HG02884 (cell line): ENCODE data around the gene SLC50A1.

Source experiments
- ATAC-seq: cut with Tn5 transposase; IDR thresholded peaks from one replicate; pipeline ENCODE4 v1.9.1; 2021; ENCODE audit warnings: mild to moderate bottlenecking, moderate library complexity; ENCODE audit not compliant: unreplicated experiment

The SLC50A1 gene, protein sequence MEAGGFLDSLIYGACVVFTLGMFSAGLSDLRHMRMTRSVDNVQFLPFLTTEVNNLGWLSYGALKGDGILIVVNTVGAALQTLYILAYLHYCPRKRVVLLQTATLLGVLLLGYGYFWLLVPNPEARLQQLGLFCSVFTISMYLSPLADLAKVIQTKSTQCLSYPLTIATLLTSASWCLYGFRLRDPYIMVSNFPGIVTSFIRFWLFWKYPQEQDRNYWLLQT

DNA sequence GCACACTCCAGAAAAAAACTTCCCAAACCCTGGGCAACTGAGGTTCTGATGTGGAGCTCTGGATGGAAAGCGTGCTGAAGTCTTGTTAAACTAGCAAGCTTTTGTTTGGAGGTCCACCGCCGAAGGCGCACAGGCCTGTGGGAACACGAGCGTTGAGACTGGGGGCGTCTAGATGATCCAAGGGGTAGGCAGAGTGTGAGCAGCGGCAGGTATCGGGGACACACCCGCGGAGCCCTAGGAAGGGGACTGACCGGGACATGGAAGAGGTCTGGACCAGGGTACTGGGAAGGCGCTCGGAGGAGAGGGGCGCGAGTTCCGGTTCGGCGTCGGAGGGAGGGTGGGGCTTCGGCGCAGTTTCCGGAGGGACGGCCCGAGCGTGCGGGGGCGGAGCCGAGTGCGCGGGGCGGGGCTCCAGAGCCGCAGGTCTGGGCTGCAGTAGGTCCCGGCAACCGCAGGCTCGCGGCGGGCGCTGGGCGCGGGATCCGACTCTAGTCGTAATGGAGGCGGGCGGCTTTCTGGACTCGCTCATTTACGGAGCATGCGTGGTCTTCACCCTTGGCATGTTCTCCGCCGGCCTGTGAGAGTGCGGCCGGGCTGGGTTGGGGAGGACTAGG lies at the start of gene SLC50A1:
Gene SLC50A1 (plus strand): TSS at position 438 of the 614 bp plus-strand sequence. CDS start 60 bp downstream, at position 498.
- ATAC-seq = peak; percentile 64

DNA sequence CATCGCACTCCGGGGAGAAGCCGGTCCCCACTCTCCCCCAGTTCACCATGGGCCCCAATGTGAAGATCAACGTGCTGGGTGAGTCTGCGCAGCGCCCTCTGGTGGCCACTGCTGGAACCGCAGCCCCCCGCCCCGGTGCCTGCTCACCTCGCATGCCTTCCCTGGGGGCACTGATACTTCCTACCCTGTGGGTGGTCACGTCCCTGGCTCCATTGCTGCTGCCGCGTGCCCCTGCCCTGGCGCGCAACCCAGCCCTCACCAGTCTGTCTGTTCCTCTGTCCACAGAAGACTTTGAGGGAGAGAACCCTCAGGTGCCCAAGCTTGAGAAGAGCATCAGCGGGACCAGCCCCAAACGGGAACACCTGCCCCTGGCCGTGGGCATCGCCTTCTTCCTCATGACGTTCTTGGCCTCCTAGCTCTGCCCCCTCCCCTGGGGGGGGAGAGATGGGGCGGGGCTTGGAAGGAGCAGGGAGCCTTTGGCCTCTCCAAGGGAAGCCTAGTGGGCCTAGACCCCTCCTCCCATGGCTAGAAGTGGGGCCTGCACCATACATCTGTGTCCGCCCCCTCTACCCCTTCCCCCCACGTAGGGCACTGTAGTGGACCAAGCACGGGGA lies 49.4 kb upstream of the SLC50A1 start:
- ATAC-seq = no peak

DNA sequence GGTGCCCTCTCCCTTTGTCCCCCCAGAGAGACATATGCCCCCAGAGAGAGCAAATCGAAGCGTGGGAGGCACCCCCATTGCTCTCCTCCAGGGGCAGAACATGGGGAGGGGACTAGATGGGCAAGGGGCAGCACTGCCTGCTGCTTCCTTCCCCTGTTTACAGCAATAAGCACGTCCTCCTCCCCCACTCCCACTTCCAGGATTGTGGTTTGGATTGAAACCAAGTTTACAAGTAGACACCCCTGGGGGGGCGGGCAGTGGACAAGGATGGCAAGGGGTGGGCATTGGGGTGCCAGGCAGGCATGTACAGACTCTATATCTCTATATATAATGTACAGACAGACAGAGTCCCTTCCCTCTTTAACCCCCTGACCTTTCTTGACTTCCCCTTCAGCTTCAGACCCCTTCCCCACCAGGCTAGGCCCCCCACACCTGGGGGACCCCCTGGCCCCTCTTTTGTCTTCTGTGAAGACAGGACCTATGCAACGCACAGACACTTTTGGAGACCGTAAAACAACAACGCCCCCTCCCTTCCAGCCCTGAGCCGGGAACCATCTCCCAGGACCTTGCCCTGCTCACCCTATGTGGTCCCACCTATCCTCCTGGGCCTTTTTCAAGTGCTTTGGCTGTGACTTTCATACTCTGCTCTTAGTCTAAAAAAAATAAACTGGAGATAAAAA lies 48.7 kb upstream of the SLC50A1 start:
- ATAC-seq = no peak

DNA sequence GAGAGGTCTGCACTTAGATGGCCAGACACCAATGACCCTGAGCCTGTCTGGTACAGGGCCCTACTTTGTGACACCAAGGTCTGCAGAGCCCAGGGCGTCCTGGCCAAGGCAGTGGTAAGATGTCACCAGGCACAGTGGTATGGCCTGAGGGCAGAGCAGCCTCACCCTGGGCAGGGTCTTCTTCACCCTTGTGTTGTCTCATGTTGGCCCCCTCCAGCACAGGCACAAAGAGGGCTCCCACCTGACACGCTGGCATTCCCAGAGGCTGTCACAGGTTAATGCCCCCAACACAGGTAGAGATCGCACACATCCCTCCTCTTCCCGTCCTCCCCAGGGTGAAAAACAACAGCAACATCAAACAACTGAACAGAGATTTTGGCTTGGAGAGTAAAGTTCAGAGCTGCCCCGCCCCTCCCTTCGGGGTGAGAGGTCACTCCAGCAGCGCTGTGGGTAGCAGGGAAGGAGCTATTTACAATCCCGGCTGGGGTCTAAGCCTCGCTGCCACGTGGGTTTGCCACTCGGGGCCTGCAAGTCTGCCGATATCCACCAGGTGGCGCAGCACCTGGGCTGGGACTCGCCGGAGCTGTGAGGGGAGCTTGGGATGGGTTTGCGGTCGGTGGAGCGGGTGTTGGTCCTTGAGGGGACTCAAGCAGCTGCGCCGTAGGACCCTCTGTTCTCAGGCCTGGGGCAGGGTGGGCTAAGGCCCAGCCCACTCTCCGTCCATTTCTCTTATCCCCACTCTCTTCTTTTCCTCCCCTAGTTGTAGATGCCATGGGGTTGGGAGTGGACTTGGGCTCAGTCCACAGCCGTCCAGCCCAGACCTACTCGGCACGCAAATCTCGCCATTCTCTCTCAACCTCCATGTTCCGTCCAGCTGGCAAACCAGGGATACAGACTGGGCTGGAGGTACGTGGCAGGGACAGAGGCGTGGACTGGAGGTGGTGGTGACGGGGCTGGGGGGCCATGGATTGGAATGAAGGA lies 44.3 kb upstream of the SLC50A1 start:
- ATAC-seq = no peak

DNA sequence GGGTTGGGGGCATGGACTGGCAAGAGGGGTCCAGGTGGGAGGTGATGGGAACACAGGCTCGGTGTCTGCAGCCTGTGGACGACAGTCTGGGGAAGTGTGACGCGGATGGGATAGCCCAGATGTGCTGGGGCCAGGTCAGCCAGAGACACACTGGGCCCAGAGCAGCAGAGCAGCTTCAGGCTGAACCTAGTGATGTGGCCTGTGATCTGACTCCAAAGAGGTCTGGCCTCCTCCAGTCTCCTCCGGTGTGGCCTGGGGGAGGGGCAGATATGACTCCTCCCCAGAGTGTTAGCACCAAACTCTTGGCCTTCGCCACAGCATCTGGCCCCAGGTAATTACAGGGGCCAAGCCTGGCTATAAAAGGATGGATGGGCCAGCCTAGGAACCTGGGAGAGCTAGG lies 43.5 kb upstream of the SLC50A1 start:
- no peak for ATAC-seq

DNA sequence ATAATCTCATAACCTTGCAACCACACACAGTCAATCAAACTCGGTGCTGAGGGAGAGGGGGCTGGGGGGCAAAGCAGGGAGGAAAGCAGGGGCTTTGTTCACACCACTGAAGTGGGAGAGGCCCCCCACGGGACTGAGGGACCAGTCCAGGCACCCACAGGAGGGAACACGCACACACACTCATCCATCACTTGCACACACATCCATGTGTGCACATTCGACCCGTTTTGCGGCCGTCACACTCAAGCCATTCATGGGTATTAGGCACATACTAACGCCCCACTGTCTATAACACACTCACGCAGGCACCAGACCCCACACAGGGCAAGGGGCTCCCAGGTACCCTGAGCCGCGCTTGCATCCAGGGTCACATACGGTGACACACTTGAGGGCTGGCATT lies 43.0 kb upstream of the SLC50A1 start:
- no peak for ATAC-seq

DNA sequence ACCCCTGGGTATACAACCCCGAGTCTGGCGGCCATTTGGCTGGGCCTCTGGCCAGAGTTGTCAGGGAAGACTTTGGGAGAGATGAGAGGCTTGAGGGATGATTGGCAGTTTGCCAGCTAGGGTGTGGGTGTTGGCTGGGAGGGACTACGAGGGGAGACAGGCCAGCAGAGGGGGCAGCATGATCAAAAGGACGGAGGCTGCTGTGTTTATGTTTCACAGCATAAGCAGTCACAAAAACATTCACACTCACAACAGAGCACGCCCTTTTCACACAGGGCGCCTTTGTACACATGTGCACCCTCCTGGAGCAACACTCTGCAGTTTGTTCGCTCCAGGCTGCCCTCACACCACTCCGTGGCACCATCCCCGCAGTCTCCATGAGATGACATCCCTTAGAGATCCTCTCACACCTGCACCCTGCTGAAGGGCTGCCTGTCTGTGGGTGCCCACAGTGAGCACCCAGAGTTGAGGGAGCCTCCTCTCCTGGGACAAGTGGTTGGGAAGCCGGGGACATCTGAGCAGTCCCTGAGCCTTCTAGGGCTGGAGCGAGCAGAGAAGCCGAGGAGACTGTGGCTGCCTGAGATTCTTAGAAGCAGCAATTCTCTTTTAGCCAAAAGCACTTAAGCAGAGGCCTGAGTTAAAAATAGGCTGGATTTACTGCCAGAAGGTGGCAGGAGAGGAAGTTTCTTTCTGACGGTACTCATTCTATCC lies 41.6 kb upstream of the SLC50A1 start:
- no peak for ATAC-seq

DNA sequence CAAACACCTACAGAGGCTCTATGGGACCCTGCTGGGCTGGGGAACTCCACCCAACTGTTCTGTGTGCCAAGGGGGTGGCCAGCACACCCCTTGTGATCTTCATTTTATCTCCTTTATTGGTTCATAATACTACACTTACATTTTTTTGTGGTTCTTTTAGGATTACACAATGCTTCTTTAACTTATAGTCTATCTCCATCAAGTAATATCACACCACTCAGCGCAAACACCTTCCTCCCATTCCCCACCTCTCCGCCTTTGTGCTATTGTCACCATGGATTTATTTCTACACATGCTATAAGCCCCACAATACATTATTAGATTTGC lies 41.1 kb upstream of the SLC50A1 start:
- ATAC-seq = no peak

DNA sequence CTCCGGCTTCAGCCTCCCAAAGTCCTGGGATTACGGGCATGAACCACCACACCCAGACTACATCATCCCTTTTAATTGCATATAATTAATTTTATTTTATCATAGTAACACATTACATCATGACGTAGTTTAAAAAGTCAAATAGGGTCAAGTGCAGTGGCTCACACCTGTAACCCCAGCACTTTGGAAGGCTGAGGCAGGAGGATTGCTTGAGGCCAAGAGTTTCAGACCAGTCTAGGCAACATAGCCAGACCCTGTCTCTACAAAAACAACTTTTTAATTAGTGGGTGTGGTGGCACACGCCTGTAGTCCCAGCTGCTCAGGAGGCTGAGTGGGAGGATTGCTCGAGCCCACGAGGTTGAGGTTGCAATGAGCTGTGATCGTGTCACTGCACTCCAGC lies 36.3 kb upstream of the SLC50A1 start:
- ATAC-seq = no peak

DNA sequence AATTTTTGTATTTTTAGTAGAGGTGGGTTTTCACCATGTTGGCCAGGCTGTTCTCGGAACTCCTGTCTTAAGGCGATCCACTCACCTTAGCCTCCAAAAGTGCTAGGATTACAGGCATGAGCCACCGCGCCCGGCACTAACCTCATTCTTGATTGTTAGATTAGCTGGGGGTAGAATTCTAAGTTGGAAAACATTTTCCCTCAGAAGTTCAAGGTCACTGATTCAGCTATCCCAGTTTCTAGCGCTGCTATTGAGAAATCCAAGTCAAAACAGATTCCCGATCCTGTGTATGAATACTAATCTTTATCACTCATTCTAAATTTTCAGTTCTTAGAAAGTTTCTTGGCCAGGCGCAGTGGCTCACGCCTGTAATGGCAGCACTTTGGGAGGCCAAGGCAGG lies 32.3 kb upstream of the SLC50A1 start:
- no peak for ATAC-seq

DNA sequence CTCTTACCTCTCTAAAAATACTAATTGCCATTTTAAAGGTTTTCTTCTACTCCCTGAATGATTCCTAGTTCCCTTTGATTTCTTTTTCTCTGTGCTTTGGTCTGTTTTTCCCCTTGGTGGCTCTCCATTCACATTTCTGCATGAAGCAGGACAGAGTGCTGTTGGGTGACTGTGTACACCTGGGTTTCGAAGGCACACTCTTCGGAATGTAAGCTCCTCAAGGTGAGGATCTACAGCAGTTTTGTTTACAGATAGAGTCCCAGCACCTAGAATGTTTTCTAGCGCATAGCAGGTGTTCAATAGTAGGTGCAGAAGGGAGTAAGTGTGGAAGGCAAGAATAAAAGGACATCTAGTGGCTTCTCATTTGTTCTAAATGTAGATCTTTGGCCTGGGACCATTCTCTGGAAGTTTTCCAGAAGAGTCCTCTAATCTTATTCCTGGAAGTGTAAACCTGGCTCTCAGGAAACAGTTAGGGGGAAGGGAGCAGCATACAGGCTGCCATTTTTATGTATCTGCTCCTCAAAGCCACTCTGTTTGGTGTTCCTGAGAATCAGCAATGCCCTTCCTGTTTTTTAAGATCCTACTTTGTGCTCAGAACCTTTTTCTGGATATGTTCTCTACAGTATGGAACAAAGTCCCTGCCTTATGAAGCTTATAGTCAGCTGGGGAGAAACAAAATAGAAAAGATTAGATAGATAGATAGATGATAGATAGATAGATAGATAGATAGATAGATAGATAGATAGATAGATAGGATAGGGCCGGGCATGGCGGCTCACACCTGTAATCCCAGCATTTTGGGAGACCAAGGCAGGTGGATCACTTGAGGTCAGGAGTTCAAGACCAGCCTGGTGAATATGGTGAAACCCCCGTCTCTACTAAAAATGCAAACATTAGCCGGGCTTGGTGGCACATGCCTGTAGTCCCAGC lies 30.8 kb upstream of the SLC50A1 start:
- no peak for ATAC-seq

DNA sequence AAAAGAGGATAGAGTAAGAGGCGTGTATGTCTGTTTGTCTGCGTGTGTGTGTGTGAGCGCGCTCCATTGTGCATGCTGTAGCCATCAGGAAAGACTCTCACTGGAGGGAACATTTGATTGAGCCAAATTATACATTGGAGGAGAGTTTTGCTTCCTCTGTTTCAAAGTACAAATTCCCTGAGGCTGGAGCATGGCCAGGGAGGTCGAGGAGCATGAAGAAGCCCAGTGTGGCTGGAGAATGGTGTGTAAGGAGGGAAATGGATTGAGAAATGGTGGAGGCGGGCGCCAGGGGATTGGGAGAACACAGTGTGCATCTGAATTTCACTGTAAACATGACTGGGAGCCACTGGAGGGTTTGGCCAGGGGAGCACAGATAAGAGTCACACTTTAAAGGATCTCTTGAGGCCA lies 30.0 kb upstream of the SLC50A1 start:
- no peak for ATAC-seq

DNA sequence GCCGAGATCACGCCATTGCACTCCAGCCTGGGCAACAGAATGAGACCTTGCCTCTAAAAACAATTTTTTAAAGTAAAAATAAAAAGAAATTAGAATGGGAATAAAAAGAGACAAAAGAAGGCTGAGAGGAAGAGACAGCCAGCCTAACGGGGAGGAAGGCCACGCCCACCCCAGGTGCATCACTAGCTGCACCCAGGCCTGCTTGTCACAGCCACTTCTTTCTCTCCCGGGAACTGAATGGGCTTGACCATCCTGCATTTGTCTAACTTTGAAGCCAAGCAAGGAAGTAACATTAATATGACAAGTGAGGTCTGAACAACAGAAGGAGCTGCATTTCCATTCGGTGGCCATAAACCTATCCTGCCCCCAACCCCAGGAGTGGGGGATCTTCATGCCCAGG lies 28.8 kb upstream of the SLC50A1 start:
- ATAC-seq = no peak

DNA sequence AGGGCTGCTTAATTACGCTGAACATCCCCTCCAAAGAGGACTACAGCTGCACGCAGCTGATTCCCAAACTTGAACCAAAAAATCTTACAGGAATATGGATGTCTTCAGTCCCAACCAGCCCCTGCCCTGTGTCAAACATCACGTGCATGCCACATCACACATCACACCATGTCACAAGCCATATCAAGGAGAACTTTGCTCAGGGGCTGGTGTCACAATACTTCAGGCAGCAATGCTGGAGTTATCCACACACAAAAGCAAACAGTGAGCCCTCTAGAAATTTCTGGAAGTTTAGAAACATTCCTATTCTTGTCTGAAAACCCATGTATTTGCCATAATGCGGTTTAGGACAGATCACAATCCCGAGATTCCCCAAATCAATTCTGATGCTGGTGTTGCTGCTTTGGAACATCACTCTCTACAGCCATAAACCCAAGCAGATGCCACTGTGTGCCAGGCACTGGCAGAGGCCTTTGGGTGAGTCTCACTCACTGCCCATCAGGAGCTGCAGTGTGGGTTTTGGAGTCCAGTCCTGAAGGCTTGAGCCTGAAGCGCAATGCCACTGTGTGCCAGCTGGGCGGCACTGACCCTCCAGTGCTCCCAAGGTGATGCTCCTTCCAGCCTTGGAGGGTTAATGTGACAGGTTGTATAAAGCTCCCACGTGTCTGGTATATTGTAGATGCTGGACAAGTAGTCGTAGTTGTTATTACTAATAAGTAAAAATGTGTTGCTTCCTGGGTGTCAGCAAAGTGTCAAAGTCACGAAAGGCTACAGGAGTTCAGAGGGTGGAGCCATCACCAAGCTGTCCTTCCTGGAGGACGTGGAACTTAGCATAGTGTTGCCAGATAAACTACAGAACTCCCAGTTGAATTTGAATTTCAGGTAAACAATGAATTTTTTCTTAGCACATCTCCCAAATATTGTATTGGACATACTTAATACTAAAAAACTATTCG lies 28.1 kb upstream of the SLC50A1 start:
- no peak for ATAC-seq

DNA sequence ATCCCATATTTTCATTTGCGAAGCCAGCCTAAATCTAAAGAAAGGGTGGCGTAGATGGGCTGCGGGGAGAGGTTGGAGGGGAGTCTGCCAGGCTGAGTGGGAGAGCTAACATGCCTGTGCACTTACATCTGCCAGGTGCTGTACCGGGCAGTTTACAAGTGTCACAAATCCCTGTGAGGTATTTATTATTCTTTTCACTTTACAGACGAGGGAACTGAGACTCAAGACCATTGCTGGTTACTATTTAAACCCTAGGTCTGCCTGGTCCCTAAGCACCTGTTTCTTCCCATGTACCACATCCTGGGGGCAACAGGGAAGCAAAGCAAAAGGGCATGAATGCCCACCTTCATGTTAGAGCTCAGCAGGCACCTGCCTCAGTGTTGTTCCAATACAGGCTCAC lies 27.4 kb upstream of the SLC50A1 start:
- ATAC-seq = no peak

DNA sequence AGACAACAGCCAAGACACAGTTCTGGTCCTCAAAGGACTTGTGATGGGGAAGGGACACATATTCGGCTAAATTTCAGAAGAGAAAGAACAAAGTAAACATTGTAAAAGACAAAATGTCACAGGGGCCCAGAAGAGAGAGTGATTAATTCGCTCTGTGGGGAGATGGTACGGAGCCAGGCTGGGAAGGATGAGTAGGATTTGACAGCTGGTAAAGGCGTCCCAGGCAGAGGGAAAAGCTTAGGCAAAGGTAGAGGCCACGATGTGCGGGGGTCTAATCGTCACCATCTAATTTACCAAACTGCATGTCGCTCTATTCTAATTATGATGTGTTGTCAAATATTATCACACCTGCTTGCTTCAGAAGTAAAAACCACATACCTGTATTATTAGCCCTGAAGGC lies 25.3 kb upstream of the SLC50A1 start:
- no peak for ATAC-seq

DNA sequence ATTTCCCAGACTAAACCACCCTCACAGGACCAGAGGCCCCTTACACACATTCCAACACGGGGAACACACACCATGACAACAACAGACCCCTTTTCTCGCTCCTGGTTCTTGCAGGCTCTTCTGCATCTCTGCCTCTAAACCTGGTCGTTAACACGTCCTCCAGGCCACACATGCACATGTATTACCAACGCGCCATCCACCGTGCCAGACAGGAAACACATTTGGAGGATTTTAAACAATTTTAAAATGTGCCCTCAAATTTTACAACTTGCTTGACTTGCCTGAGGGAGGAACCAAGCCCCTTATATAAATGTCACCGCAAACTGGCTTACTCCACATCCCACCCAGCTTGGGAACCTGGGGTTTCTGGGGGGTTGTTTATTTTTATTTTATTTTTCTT lies 24.8 kb upstream of the SLC50A1 start:
- no peak for ATAC-seq

DNA sequence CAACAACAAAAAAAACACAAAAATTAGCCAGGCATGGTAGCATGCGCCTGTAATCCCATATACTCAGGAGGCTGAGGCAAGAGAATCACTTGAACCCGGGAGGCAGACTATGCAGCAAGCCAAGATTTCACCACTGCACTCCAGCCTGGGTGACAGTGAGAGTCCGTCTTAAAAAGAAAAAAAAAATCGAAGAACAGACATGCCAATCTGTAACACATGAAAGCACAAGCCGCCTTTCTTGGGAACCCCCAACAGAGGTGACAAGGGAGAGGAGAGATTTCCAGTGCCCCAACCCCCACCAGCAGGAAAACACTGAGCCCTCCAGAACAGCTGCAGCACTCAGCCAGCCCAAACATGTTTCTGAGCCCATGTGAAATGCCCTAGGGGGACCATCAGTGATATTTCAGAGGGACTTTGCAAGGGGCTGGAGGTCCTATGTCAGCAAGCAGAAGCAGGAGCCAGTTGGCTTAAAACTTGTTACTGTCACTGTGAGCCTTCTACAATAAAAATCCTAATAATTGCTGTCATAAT lies 22.1 kb upstream of the SLC50A1 start:
- ATAC-seq = no peak
